PC-9 (cell line): ENCODE data around the gene ANGEL2. TPM values are rescaled to one million over a fixed set of nuclear protein-coding genes. Genes with fewer than 3 reads are reported as not detected.

ENCODE experiments used
- BruUV-seq: library from RNA; stranded (reverse); fragments of 400-500 nt; replicated peaks from 2 replicates; lab custom pipeline; 2021; lab: Mats Ljungman, UMichigan
- CTCF ChIA-PET: fragments of 300-600 bp; sonication (Branson Sonifier 250); formaldehyde crosslinking; loops from one replicate; lab custom pipeline; 2022; ENCODE audit warnings: antibody characterized with exemption; lab: Charles Lee
- POLR2A ChIA-PET: fragments of 300-600 bp; sonication (Branson Sonifier 250); formaldehyde crosslinking; loops from one replicate; lab custom pipeline; 2022; ENCODE audit warnings: antibody characterized with exemption; ENCODE audit not compliant: unreplicated experiment; lab: Charles Lee
- DNase-seq, 2 experiments: peaks; one replicate each; pipeline versions ENCODE4 v3.0.0 to v3.0.0-alpha.2; 2015 to 2022; ENCODE audit warnings: mixed read lengths in 1 of 2
- H2AFZ ChIP-seq: fragments of 200-600 bp; sonication (generic); 2 replicates; pipeline ENCODE4 v1.8.1; 2017; ENCODE audit warnings: antibody characterized with exemption
- H3F3A ChIP-seq: fragments of 200-600 bp; sonication (generic); 2 replicates; pipeline ENCODE4 v1.8.1; 2017; ENCODE audit warnings: antibody characterized with exemption, mild to moderate bottlenecking, low read depth; ENCODE audit not compliant: insufficient read depth
- H3K27ac ChIP-seq: fragments of 200-600 bp; sonication (generic); 2 replicates; pipeline ENCODE4 v1.6.1; 2016; ENCODE audit warnings: mixed run types
- H3K27me3 ChIP-seq: fragments of 200-600 bp; sonication (generic); 2 replicates; pipeline ENCODE4 v1.6.1; 2016; ENCODE audit warnings: low read depth, mixed run types; ENCODE audit not compliant: insufficient read depth
- H3K36me3 ChIP-seq: fragments of 200-600 bp; sonication (generic); 2 replicates; pipeline ENCODE4 v1.6.1; 2016; ENCODE audit warnings: low read depth, mixed run types
- H3K4me1 ChIP-seq: fragments of 200-600 bp; sonication (generic); replicated peaks from 2 replicates; pipeline ENCODE4 v1.6.1; 2016; ENCODE audit warnings: mixed run types; ENCODE audit not compliant: insufficient read depth
- H3K4me2 ChIP-seq: fragments of 200-600 bp; sonication (generic); 2 replicates; pipeline ENCODE4 v1.6.1; 2017; ENCODE audit warnings: mixed run types
- H3K4me3 ChIP-seq: fragments of 200-600 bp; sonication (generic); 2 replicates; pipeline ENCODE4 v1.6.1; 2016; ENCODE audit warnings: mixed run types
- H3K79me2 ChIP-seq: fragments of 200-600 bp; sonication (generic); 2 replicates; pipeline ENCODE4 v1.6.1; 2017; ENCODE audit warnings: low read depth, mixed run types
- H3K9me2 ChIP-seq: fragments of 200-600 bp; sonication (generic); 2 replicates; pipeline ENCODE4 v1.8.1; 2017; ENCODE audit warnings: mild to moderate bottlenecking; ENCODE audit not compliant: insufficient read depth
- H3K9me3 ChIP-seq: fragments of 200-600 bp; sonication (generic); 2 replicates; pipeline ENCODE4 v1.8.1; 2016; ENCODE audit warnings: low read depth; ENCODE audit not compliant: insufficient read depth
- H4K20me1 ChIP-seq: fragments of 200-600 bp; sonication (generic); 2 replicates; pipeline ENCODE4 v1.8.1; 2017; ENCODE audit not compliant: insufficient read depth
- CTCF ChIP-seq: fragments of 200-600 bp; sonication (generic); conservative IDR thresholded peaks from 2 replicates; pipeline ENCODE4 v1.6.1; 2017; ENCODE audit warnings: mixed run types, antibody characterized with exemption, mild to moderate bottlenecking, moderate library complexity
- EZH2 ChIP-seq: fragments of 200-600 bp; sonication (generic); IDR thresholded peaks from 2 replicates; pipeline ENCODE4 v1.8.0; 2017; ENCODE audit warnings: antibody characterized with exemption, low read depth
- intact Hi-C: fragments of 100-400 bp; cut with micrococcal nuclease; formaldehyde crosslinking; loops from one replicate; pipeline ENCODE4 v1.10.0; 2022; ENCODE audit not compliant: unreplicated experiment
- total RNA-seq: library from RNA; stranded (reverse); gene quantifications from 2 replicates; pipeline ENCODE4 v1.2.3, GENCODE V29; 2021

ANGEL2 gene
- total RNA-seq, 1 experiment from 2014 or later, result 42.6 TPM

GRCh38 chr1:212981571-212982328 lies 33.9 kb downstream of the ANGEL2 start:
- H3K27me3 ChIP-seq, result no peaks in the 10 kb centered on the region
- no peak overlapping the region for H3K4me2 ChIP-seq
- no peak overlapping the region for H3K4me3 ChIP-seq
- intact Hi-C loops, result no loop called here
- DNase-seq, result no peak
- H2AFZ ChIP-seq, result no peak overlapping the region
- no TSS peak for BruUV-seq
- no peaks in the 10 kb centered on the region for H3K4me1 ChIP-seq
- no peaks in the 10 kb centered on the region for H3K9me3 ChIP-seq
- H3K9me2 ChIP-seq, result no peaks in the 10 kb centered on the region
- ChIA-PET CTCF (no interaction called here), POLR2A (no interaction called here)
- TF ChIP-seq CTCF (no peak), EZH2 (no peak)
- H3K27ac ChIP-seq, result no peak overlapping the region
- H3K79me2 ChIP-seq, result no peaks in the 10 kb centered on the region
- H3F3A ChIP-seq, result no peaks in the 10 kb centered on the region
- H3K36me3 ChIP-seq, result no peaks in the 10 kb centered on the region
- no peaks in the 10 kb centered on the region for H4K20me1 ChIP-seq

DNA sequence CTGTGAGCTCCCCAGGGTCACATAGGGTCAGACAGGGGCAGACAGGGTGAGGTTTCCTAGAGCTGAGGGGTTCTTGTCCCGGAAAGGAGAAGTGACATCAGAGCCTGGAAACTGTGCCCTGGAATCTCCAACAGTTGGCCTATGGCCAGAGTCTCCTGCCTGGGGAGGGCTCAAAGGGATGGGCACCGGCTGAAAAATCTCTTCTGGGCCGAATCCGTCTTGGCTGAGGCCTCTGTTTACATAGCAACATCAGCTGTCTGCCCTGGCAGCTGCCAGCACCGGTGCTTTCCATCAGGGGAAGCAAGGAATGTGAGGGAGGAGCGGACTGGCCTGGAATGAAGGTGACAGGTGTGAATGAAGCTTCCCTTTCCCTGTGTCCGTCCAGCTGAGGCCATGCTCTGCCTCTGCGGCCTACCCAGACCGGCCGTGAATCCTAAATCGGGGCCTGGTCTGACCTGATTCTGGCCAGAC lies 34.6 kb downstream of the ANGEL2 start:
- POLR2A ChIA-PET, result no interaction called here
- DNase-seq, result peak in 1 of 2 experiments; percentile 6
- Histone ChIP-seq H3K36me3 (no peaks in the 10 kb centered on the region), H3K27me3 (no peaks in the 10 kb centered on the region), H2AFZ (no peak overlapping the region), H3K4me2 (no peak overlapping the region), H4K20me1 (no peaks in the 10 kb centered on the region), H3K4me1 (no peaks in the 10 kb centered on the region), H3K9me3 (no peaks in the 10 kb centered on the region), H3K27ac (no peak overlapping the region), H3K4me3 (no peak overlapping the region), H3K9me2 (no peaks in the 10 kb centered on the region), H3F3A (no peaks in the 10 kb centered on the region), H3K79me2 (no peaks in the 10 kb centered on the region)
- CTCF ChIA-PET, result no interaction called here
- BruUV-seq, result no TSS peak
- TF ChIP-seq EZH2 (no peak), CTCF (no peak)
- intact Hi-C loops, result no loop called here

DNA sequence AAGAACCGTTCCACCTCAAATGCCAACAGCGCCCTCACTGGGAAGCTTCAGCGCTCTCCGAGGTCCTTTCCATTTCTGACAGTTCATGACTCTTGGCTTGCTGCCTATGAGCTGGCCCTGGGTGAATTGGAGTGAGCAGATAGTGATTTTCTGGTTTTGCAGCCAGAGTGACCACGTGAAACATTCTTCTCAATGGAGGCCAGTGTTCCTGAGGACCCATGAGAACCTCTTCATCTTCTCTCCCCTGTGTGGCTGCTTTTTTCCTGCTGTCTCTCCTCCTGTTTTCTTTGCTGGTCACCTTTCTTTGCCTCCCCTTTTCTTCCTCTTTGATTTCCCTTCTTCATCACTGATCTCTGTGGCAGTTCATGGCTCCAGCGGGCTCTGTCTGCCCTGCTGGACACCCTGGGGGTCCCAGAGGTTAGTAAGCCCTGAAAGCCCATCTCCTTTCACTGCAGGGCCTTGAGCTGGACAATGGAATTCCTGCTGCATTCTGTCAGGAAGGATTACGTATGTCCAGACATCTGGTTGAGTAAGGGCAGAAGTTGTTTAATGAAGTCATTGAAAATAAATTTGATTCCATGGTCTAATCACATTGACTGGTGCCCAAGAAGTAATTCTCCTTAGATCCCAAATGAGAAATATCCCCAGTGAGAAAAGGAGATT lies 35.4 kb downstream of the ANGEL2 start:
- no TSS peak for BruUV-seq
- Histone ChIP-seq H3K27me3 (no peaks in the 10 kb centered on the region), H3K36me3 (no peaks in the 10 kb centered on the region), H2AFZ (no peak overlapping the region), H4K20me1 (no peaks in the 10 kb centered on the region), H3F3A (no peaks in the 10 kb centered on the region), H3K4me2 (no peak overlapping the region), H3K27ac (no peak overlapping the region), H3K79me2 (no peaks in the 10 kb centered on the region), H3K4me3 (no peak overlapping the region), H3K4me1 (no peaks in the 10 kb centered on the region), H3K9me3 (no peaks in the 10 kb centered on the region), H3K9me2 (no peaks in the 10 kb centered on the region)
- CTCF ChIA-PET, result no interaction called here
- POLR2A ChIA-PET, result no interaction called here
- DNase-seq, result no peak
- intact Hi-C loops, result no loop called here
- TF ChIP-seq EZH2 (no peak), CTCF (no peak)
